T-helper 2 cell treated with Interferon-gamma antibody and Interleukin-4, amounts not matched to agents 5 μg/mL and 100 μg/mL, for 36 hours (primary cell): ENCODE results near the gene SIRT6.
A peak's percentile ranks its signal among the peaks of the same experiment; 100 is the strongest.
"Not testable (repeated sequence)": the region's sequence is repeated elsewhere in the genome, so short reads cannot be mapped to it uniquely, and the experiment has no call there.

Experiments
- DNase-seq: peaks from one replicate; pipeline ENCODE4 v3.0.0; 2021; ENCODE audit warnings: low spot score
- H3K27ac Mint-ChIP-seq: one replicate; pipeline ENCODE4 v1.8.0; 2021; ENCODE audit warnings: mild to moderate bottlenecking, mixed read lengths
- H3K27me3 Mint-ChIP-seq: one replicate; pipeline ENCODE4 v1.8.0; 2021; ENCODE audit warnings: low read depth, mixed read lengths
- H3K36me3 Mint-ChIP-seq: one replicate; pipeline ENCODE4 v1.8.0; 2021; ENCODE audit warnings: low read depth, mixed read lengths
- H3K4me1 Mint-ChIP-seq: one replicate; pipeline ENCODE4 v1.8.0; 2021; ENCODE audit warnings: low read depth, mixed read lengths
- H3K4me3 Mint-ChIP-seq: one replicate; pipeline ENCODE4 v1.8.0; 2022; ENCODE audit warnings: mild to moderate bottlenecking, moderate library complexity, mixed read lengths
- H3K9me3 Mint-ChIP-seq: one replicate; pipeline ENCODE4 v1.8.0; 2021; ENCODE audit warnings: mixed read lengths

The SIRT6 gene

DNA sequence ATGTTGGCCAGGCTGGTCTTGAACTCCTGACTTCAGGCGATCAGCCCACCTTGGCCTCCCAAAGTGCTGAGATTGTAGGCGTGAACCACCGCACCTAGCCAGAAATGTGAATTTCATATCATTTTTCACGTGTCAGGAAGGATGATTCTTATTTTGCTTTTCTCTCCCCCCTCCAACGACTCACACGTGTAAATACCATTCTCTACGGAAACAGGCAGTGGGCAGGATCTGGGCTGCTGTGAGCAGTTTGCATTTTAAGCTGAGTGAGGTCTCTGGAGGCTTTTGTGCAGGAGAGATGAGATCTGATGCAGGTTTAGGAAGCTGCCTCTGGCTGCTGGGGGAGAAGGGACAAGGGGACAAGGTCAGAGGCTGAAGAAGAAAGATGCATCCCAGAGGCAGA, 12.0 kb upstream of the SIRT6 start:
- Mint-ChIP-seq H3K4me3 (no peak overlapping the region), H3K9me3 (peaks cover 10% of the 10 kb centered on the region), H3K36me3 (peaks cover 10% of the 10 kb centered on the region), H3K4me1 (peaks cover 9% of the 10 kb centered on the region), H3K27ac (no peak overlapping the region), H3K27me3 (peaks cover 27% of the 10 kb centered on the region)
- no peak for DNase-seq

DNA sequence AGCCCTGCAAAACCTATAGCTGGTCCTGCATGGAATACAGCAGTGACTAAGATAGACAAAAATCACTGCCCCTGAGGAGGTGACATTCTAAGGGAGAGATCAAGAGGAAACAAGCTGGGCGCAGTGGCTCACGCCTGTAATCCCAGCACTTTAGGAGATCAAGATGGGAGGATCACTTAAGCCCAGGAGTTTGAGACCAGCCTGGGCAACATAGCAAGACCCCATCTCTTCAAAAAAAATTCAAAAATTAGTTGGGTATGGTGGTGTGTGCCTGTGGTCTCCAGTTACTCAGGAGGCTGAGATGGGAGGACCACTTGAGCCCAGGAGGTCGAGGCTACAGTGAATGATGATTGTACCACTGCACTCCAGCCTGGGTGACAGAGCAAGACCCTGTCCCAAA, 10.2 kb upstream of the SIRT6 start:
- H3K4me3 Mint-ChIP-seq, H3K4me1 Mint-ChIP-seq, H3K9me3 Mint-ChIP-seq, DNase-seq, H3K27ac Mint-ChIP-seq, H3K36me3 Mint-ChIP-seq: not testable (repeated sequence)
- H3K27me3 Mint-ChIP-seq = peaks cover 17% of the 10 kb centered on the region

DNA sequence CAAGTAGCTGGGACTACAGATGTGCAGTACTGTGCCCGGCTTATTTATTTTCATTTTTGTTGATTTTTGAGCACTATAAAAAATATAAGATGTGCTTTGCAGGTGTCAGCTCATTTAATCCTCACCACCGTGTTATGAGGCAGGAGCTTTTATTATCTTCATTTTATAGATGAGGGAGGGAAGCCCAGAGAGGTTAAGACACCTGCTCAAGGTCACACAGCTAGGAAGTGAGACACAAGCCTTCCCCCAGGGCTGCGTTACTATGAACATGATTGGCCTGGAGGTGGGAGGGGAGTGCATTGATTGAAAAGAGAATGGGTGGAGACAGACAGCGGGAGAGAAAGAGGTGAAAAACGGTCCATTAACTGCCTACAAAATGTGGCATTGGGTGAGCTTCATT, 7.3 kb upstream of the SIRT6 start:
- Mint-ChIP-seq H3K27ac (no peak overlapping the region), H3K4me1 (peaks cover 10% of the 10 kb centered on the region), H3K27me3 (peaks cover 5% of the 10 kb centered on the region), H3K36me3 (no peaks in the 10 kb centered on the region), H3K4me3 (no peak overlapping the region), H3K9me3 (no peaks in the 10 kb centered on the region)
- no peak for DNase-seq

DNA sequence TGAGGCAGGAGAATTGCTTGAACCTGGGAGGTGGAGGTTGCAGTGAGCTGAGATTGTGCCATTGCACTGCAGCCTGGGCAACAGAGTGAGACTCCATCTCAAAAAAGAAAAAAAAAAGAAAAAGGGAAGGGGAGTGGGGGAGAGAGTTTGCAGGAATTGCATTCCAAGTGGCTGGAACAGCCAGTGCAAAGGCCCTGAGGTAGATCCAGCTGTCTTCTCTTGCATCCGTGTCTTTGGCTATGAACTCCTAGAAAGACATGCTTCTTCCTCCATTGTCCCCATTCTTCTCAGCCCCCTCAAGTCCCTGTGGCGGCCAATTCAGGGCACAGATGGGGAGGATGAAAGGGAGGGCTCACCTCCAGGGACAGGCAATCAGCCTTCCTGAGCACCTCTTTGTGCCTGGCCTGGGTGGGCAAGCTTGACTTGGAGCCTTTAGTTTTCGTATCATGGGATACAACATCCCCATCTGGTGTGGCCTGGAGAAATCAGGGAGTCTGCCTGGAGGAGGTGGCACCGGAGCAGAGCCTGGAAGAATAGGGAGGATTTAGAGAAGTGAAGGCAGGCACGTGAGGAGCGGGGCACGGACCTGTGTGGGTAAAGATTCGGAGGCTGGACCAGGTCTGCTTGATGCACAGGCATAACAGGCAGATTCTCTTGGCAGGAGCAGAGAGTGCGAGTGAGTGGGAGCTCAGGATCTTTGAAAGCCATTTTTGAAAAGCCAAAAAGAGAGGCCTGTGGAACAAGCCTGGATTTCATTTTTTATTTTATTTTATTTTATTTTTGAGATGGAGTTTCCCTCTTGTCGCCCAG, 5.2 kb upstream of the SIRT6 start:
- Mint-ChIP-seq H3K4me1 (peaks cover 13% of the 10 kb centered on the region), H3K27ac (no peak overlapping the region), H3K4me3 (no peak overlapping the region), H3K27me3 (no peaks in the 10 kb centered on the region), H3K9me3 (no peaks in the 10 kb centered on the region), H3K36me3 (no peaks in the 10 kb centered on the region)
- no peak for DNase-seq

DNA sequence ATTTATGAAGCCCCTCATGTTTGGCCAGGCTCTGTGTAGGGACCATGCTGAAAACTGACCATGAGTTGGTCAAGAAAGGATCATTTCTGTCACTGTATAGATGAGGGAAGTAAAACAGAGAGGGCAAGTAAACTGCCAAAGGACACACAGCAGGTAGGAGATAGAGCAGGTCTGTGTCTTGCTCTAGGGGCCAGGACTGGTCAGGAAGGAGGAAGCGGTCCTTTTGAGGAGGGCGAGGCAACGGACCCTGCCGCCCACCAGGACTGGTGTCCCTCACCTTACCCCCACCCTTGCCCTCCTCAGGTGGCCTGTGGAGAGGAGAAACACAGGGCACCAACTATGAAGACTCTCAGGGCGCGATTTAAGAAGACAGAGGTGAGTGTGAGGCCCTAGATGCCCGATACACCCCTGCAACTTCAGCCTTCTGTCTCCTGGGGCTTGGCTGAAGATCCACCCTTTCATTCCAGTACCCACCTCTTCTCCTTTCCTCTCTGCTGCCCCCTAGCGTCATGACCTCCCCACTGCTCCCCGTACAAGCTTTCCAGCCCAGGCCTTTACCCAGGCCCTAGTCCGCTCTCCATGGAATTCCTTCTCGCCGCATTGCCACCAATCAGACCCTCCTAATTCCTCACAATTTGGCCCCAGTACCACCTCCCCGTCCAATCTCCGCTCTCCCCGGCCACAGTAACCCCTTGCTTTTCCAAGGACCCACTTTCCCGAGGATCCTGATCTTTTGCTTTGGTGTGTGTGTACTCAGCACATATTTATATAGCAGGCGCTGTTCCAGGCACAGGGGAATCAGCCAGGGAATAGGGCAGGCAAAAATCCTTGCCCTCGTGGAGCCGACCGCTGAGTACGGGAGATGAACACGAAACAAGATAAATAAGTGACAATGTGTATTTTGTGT, 4.0 kb upstream of the SIRT6 start:
- Mint-ChIP-seq H3K9me3 (no peaks in the 10 kb centered on the region), H3K36me3 (no peaks in the 10 kb centered on the region), H3K4me1 (peaks cover 18% of the 10 kb centered on the region), H3K4me3 (no peak overlapping the region), H3K27me3 (no peaks in the 10 kb centered on the region), H3K27ac (no peak overlapping the region)
- DNase-seq = peak; percentile 63

DNA sequence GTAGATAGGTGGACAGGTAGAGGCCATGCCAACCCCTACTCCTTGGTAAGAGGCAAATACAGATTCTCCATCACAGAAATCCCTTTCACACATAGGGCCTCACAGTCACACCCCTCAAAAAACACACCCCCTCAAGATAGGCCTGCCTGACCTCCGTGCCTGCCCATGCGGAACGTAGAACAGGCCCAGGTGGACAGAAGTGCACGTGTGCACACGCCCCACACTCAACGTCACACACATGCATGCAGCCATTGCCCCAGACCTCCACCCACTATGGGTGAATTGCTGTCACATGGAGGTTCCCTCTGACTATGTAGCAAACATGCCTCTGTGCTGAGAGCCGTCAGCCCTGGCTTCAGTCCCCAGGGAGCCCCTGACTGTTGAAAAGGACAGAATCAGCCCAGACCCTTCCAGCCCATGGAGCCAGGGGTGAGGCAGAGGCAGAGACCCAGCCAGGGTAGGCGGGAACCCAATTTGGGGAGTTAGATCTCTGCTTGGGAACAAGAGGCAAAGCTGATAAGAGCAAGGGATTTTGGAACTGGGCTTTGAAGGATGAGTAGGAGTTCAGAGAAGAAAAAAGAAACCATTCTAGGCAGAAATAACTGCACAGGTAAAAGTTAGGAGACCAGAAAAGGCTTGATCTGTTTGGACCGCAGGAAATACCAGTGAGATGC, 3.2 kb upstream of the SIRT6 start:
- Mint-ChIP-seq H3K4me3 (no peak overlapping the region), H3K36me3 (peaks cover 2% of the 10 kb centered on the region), H3K9me3 (no peaks in the 10 kb centered on the region), H3K4me1 (peaks cover 24% of the 10 kb centered on the region), H3K27me3 (no peaks in the 10 kb centered on the region), H3K27ac (no peak overlapping the region)
- no peak for DNase-seq

DNA sequence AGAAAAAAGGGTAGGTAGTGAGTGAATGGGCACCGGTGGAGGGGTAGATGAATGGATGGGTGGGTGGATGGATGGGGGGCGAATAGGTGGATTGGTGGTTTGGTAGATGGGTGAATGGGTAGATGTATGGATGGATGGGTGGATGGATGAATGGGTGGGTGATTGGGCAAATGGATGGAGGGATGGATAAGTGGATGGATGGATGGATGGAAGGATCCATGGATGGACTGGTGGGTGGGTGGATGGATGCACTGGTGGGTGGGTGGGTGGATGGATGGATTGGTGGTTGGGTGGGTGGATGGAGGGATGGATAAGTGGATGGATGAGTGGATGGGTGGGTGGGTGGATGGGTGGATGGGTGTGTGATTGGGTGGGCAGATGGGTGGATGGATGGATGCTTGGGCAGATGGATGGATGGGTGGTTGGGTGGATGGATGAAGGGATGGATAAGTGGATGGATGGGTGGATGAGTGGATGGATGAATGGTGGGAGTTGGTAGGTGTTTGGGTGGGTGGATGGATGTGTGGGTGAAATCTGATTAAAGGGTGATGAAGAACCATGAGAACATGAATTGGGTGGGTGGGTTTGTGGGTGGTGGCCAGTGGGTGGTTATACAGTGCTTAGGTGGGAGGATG, 2.5 kb upstream of the SIRT6 start:
- DNase-seq = no peak
- Mint-ChIP-seq H3K27ac (no peak overlapping the region), H3K36me3 (peaks cover 6% of the 10 kb centered on the region), H3K4me3 (no peak overlapping the region), H3K9me3 (no peaks in the 10 kb centered on the region), H3K27me3 (no peaks in the 10 kb centered on the region), H3K4me1 (peaks cover 24% of the 10 kb centered on the region)

DNA sequence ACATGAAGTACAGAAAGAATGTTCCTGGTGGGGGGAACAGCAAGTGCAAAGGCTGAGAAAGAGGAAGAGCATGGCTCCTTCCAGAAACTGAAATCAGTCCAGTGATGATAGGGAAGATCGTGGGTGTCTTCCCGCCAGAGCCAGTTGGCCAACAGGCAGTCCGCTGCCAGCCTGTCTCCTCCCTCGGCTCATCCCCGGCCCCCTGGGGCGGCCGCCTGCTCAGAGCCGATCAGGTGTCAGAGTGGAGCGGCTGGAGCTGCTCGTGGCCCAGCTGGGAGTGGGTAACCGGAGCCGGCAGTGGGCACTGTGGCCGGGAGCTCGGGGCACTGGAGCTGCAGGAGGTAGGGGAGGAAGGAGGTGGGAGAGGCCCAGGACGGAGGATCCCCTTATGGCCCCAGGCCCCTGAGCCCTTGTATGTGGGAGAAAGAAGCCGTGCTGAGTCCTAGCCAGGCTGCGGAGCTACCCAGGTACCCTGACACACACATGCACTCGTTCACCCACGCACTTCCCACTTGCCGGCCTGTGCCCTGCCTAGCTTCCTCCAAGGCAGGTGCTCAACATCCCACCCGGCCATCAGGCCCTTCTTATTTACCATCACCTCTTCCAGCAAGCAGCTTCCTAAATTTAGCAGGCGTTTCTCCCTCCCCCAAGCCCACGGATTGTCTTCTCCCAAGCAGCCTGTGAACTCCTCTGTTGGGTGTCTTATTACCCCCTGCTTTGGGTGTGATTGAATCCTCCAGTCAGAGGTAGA, 1.8 kb upstream of the SIRT6 start:
- Mint-ChIP-seq H3K27me3 (no peaks in the 10 kb centered on the region), H3K27ac (no peak overlapping the region), H3K4me1 (peaks cover 25% of the 10 kb centered on the region), H3K4me3 (peak overlapping the region; percentile 58), H3K9me3 (no peaks in the 10 kb centered on the region), H3K36me3 (peaks cover 13% of the 10 kb centered on the region)
- no peak for DNase-seq

DNA sequence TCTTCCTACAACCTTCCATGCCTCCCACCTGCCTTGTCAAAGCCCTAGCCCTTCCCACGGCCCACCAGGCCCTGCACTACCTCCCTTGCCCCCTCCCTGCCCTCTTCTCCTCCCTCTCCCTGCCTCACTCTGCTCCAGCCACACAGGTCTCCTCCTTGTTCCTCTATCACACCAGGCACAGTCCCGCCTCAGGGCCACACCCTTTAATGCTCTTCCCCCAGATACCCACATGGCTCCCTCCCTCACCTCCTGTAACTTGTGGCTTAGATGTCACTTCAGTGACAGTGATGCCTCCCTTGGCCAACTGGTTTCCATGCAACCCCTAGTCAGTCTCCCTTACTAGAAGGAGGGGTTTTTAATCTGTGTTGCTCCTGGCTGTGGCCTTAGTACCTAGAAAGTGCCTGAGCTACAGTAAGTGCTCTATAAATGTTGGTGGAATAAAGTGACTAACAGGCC, 1.3 kb downstream of the SIRT6 start:
- no peaks in the 10 kb centered on the region for H3K9me3 Mint-ChIP-seq
- peaks cover 20% of the 10 kb centered on the region for H3K4me1 Mint-ChIP-seq
- H3K27ac Mint-ChIP-seq = peak overlapping the region; percentile 67
- H3K4me3 Mint-ChIP-seq = peak overlapping the region; percentile 94
- H3K27me3 Mint-ChIP-seq = no peaks in the 10 kb centered on the region
- DNase-seq = no peak
- H3K36me3 Mint-ChIP-seq = peaks cover 13% of the 10 kb centered on the region

DNA sequence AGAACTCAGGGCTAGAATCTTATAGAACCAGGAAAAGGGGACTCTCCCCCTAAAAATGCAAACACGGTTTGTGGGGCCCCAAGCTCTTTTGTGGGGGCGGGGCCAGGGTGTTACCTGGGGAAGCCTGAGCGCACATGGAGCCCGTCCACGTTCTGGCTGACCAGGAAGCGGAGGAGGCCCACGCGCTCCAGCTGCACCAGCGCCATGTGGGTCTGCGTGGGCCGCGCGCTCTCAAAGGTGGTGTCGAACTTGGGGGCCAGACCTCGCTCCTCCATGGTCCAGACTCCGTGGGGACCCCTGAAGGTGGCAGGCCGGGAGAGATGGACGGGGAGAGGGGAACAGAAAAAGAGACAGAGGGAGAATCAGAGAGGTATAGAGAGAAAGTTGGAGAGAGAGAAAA, 3.4 kb downstream of the SIRT6 start:
- Mint-ChIP-seq H3K4me1 (peaks cover 16% of the 10 kb centered on the region), H3K27me3 (no peaks in the 10 kb centered on the region), H3K9me3 (no peaks in the 10 kb centered on the region), H3K36me3 (peaks cover 13% of the 10 kb centered on the region), H3K27ac (no peak overlapping the region), H3K4me3 (peak overlapping the region; percentile 15)
- DNase-seq = no peak

DNA sequence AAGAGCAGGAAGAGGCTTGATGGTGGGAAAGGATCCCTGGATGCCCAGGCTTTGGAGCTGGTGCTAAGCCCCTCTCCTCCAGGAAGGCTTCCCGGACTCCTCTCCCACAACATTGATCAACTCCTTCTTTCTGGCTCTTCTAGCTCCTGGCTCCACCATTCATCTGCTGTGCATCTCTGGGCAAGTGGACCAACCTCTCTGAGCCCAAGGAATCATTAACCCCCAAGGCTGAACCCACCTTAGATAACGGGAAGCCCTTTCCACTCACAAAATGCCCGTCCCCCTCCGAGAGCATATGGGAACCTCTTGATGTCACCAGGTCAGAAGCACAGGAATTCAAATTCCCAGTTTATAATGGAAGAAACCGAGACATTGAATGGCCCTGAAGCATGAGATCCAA, 5.2 kb downstream of the SIRT6 start:
- H3K36me3 Mint-ChIP-seq = peaks cover 13% of the 10 kb centered on the region
- H3K27ac Mint-ChIP-seq = no peak overlapping the region
- H3K27me3 Mint-ChIP-seq = no peaks in the 10 kb centered on the region
- no peaks in the 10 kb centered on the region for H3K9me3 Mint-ChIP-seq
- no peak for DNase-seq
- no peak overlapping the region for H3K4me3 Mint-ChIP-seq
- peaks cover 12% of the 10 kb centered on the region for H3K4me1 Mint-ChIP-seq

DNA sequence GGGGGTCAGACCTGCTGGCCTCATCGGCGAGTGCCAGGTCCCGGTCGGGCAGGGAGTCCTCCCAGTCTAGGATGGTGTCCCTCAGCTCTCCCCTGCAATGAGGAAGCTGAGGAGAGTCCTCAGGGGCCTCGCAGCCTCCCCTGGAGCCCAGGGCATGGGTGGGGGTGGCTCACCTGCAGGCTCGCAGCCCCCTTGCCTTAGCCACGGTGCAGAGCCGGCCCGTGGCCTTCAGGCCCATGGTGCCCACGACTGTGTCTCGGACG, 6.8 kb downstream of the SIRT6 start:
- no peak for DNase-seq
- no peak overlapping the region for H3K27ac Mint-ChIP-seq
- no peaks in the 10 kb centered on the region for H3K27me3 Mint-ChIP-seq
- H3K4me3 Mint-ChIP-seq = no peak overlapping the region
- peaks cover 4% of the 10 kb centered on the region for H3K4me1 Mint-ChIP-seq
- H3K36me3 Mint-ChIP-seq = peaks cover 11% of the 10 kb centered on the region
- no peaks in the 10 kb centered on the region for H3K9me3 Mint-ChIP-seq

DNA sequence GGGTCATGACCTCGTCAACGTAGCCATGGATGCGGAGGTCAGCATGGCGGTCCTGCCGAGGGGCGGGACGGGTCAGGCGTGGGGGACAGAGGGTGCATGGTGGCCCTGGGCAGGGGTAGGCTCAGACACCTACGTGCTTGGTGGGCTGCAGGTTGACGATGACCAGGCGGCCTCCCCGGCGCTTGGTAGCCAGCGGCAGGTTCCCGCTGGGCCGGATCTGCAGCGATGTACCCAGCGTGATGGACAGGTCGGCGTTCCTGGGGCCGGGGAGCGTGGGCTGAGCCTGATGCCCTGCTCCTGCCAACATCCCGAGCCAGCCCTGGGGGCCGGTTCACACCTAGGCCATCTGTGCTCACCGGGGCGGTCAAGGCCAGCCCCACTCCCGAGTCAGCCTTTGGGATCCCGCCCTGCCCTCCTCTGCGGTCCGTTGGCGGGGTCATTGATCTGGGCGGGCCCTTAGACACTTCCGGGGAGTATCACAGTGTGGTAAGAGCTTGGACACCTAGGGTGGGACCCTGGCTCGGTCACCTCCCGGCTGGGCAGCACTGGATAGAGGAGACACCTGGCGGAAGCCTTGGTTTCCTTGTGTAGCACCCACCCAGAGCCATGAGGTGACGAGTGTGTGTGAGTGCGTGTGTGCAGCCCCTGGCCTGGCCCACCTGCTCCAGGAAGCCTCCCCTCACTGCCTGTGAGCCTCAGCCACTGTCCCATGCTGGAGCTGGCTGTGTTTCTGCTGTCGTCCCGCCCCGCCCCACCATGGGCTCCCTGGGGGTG, 7.3 kb downstream of the SIRT6 start:
- Mint-ChIP-seq H3K4me3 (no peak overlapping the region), H3K9me3 (no peaks in the 10 kb centered on the region)

More for the DNA sequence above, 7.3 kb downstream of the SIRT6 start:
- Mint-ChIP-seq H3K27ac (no peak overlapping the region), H3K36me3 (peaks cover 9% of the 10 kb centered on the region), H3K4me1 (peaks cover 4% of the 10 kb centered on the region), H3K27me3 (no peaks in the 10 kb centered on the region)
- no peak for DNase-seq
